Choroid plexus epithelial cell (primary cell): ENCODE data around the gene ALG12.

Source experiments
- DNase-seq: peaks from one replicate; pipeline ENCODE4 v3.0.0-alpha.2; 2010; ENCODE audit warnings: low read depth
- H3K4me3 ChIP-seq: 2 replicates; pipeline ENCODE4 v1.5.1; 2011; ENCODE audit warnings: low read depth, mild to moderate bottlenecking, control low read depth, low read length, moderate library complexity
- TF ChIP-seq, protein P1 (sequence below): conservative IDR thresholded peaks from 2 replicates; pipeline ENCODE4 v1.5.1; 2011; ENCODE audit warnings: low read depth, mild to moderate bottlenecking, control low read depth, inconsistent platforms, low read length, moderate library complexity

Gene ALG12

GRCh38 chr22:49906799-49907290, 11.4 kb downstream of the ALG12 start:
- H3K4me3 ChIP-seq, result no peak overlapping the region

GRCh38 chr22:49906071-49906798, 12.0 kb downstream of the ALG12 start:
- TF ChIP-seq, protein P1, sequence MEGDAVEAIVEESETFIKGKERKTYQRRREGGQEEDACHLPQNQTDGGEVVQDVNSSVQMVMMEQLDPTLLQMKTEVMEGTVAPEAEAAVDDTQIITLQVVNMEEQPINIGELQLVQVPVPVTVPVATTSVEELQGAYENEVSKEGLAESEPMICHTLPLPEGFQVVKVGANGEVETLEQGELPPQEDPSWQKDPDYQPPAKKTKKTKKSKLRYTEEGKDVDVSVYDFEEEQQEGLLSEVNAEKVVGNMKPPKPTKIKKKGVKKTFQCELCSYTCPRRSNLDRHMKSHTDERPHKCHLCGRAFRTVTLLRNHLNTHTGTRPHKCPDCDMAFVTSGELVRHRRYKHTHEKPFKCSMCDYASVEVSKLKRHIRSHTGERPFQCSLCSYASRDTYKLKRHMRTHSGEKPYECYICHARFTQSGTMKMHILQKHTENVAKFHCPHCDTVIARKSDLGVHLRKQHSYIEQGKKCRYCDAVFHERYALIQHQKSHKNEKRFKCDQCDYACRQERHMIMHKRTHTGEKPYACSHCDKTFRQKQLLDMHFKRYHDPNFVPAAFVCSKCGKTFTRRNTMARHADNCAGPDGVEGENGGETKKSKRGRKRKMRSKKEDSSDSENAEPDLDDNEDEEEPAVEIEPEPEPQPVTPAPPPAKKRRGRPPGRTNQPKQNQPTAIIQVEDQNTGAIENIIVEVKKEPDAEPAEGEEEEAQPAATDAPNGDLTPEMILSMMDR, result no peak
- DNase-seq, result no peak
- H3K4me3 ChIP-seq, result no peak overlapping the region

More at GRCh38 chr22:49906799-49907290, 11.4 kb downstream of the ALG12 start:
- TF ChIP-seq, protein P1, result no peak
- DNase-seq, result no peak

DNA sequence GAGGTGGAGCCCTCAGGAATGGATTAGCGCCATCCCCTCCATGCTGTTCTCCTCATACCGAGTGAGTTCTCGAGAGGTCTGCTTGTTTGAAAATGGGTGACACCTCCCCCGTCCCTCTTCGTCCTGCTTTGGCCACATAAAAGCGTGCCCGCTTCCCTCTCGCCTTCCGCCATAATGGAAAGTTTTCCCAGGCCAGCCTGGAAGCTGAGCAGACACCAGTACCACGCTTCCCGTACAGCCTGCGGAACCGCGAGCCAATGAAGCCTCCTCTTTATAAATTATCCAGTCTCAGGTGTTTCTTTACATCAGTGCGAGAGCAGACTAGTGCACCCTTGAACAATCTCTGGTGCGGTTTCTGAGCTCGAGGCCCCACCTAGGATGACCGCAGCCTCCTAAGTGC, 12.8 kb downstream of the ALG12 start:
- TF ChIP-seq, protein P1, result no peak
- DNase-seq, result no peak
- no peak overlapping the region for H3K4me3 ChIP-seq

DNA sequence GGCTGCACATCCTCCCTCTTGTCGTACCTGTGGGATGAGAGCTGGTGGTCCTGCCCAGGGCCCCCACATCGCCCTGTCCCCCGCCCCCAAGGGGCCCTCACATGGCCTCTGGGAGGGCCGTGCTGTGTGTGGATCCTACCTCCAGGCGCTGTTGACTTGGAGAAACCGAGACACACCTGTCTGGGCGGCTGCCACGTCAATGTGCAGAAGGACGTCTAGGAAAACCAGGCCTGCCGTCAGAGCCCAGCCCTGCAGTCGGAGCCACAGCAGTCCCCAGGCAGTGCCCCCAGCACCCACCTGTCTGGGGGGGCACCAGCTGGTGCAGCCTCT, 14.2 kb downstream of the ALG12 start:
- no peak overlapping the region for H3K4me3 ChIP-seq
- TF ChIP-seq, protein P1, result no peak
- DNase-seq, result no peak

DNA sequence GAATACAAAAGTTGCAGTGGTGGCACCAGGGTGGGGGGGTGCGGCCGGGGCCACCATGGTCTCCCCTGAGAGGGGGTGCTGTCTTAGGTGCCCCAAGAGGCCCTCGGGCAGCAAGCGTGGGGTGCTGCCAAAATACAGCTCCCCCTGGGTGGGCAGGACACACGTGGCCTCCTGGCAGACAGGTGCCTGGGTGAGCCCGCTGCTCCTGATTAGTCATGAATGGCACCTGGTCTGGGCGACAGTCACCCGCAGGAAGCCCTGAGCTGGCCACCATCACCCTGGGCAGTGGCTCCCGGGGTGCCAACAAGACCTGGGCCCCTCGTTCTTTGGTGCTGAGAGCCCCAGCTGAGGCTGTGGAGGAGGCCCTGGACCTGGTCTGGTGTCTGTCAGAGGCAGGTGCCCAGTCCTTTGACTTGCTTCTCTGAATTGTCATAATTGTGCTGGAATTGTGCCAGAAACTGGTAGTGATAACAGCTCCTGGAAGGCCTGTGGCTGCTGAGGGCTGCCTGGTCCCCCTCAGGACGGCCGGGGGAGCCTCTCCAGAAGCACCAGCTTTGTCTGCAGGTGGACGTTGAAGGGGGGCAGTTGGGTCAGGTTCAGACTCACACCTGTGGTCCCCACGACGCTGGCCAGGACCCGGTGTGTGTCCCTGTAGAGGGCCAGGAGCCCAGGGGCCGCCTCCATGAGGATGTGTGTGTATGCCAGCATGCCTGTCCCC, 14.8 kb downstream of the ALG12 start:
- TF ChIP-seq, protein P1, result no peak
- DNase-seq, result no peak

GRCh38 chr22:49901457-49901856, 16.8 kb downstream of the ALG12 start:
- TF ChIP-seq, protein P1, result no peak
- no peak for DNase-seq
- H3K4me3 ChIP-seq, result no peak overlapping the region

More for the DNA sequence above, 14.8 kb downstream of the ALG12 start:
- H3K4me3 ChIP-seq, result no peak overlapping the region
